NCI-H1436 (cell line): Measurements from ENCODE around the gene GKN1.
"Not testable (repeated sequence)": the region's sequence is repeated elsewhere in the genome, so short reads cannot be mapped to it uniquely, and the experiment has no call there.

Source experiments
- DNase-seq: peaks from one replicate; lab custom pipeline; 2025; lab: John Stamatoyannopoulos, UW

Gene GKN1

GRCh38 chr2:68974251-68974650, at the start of gene GKN1:
Gene GKN1 (plus strand): TSS chr2:68974636. CDS start chr2:68974678, 42 bp downstream.
- no peak for DNase-seq

- peak; percentile 52 for DNase-seq
Measured at GRCh38 chr2:68925295-68925896, 49.0 kb upstream of the GKN1 start.

GRCh38 chr2:68926796-68927195, 47.6 kb upstream of the GKN1 start:
- no peak for DNase-seq

GRCh38 chr2:68931149-68931711, 43.2 kb upstream of the GKN1 start:
- no peak for DNase-seq

- DNase-seq = no peak
Measured at GRCh38 chr2:68931799-68932198, 42.6 kb upstream of the GKN1 start.

- DNase-seq = no peak
Measured at GRCh38 chr2:68932402-68932801, 42.0 kb upstream of the GKN1 start.

- DNase-seq = no peak
Measured at GRCh38 chr2:68934021-68934420, 40.4 kb upstream of the GKN1 start.

- DNase-seq = no peak
Measured at GRCh38 chr2:68935471-68935870, 39.0 kb upstream of the GKN1 start.

- no peak for DNase-seq
Measured at GRCh38 chr2:68936427-68936826, 38.0 kb upstream of the GKN1 start.

- DNase-seq = no peak
Measured at GRCh38 chr2:68936889-68937288, 37.5 kb upstream of the GKN1 start.

GRCh38 chr2:68937346-68938055, 36.9 kb upstream of the GKN1 start:
- no peak for DNase-seq

GRCh38 chr2:68938938-68939337, 35.5 kb upstream of the GKN1 start:
- DNase-seq = no peak

- DNase-seq = no peak
Measured at GRCh38 chr2:68939962-68940361, 34.5 kb upstream of the GKN1 start.

- no peak for DNase-seq
Measured at GRCh38 chr2:68940369-68940768, 34.1 kb upstream of the GKN1 start.

GRCh38 chr2:68942827-68943226, 31.6 kb upstream of the GKN1 start:
- DNase-seq = no peak

GRCh38 chr2:68943581-68944568, 30.6 kb upstream of the GKN1 start:
- peak; percentile 54 for DNase-seq

- DNase-seq = no peak
Measured at GRCh38 chr2:68946117-68946516, 28.3 kb upstream of the GKN1 start.

GRCh38 chr2:68948710-68949109, 25.7 kb upstream of the GKN1 start:
- DNase-seq = no peak

GRCh38 chr2:68951899-68952298, 22.5 kb upstream of the GKN1 start:
- DNase-seq = no peak

- DNase-seq = no peak
Measured at GRCh38 chr2:68952887-68953521, 21.4 kb upstream of the GKN1 start, which contains the start of gene GKN2. Gene GKN2 (minus strand): TSS chr2:68952893. CDS start chr2:68952861, 32 bp downstream.

- not testable (repeated sequence) for DNase-seq
Measured at GRCh38 chr2:68955432-68955831, 19.0 kb upstream of the GKN1 start.

GRCh38 chr2:68959001-68959400, 15.4 kb upstream of the GKN1 start:
- no peak for DNase-seq
